ENCODE data around the gene ANKS1B.
"Not testable (repeated sequence)": the region's sequence is repeated elsewhere in the genome, so short reads cannot be mapped to it uniquely, and the experiment has no call there.

Gene ANKS1B

DNA sequence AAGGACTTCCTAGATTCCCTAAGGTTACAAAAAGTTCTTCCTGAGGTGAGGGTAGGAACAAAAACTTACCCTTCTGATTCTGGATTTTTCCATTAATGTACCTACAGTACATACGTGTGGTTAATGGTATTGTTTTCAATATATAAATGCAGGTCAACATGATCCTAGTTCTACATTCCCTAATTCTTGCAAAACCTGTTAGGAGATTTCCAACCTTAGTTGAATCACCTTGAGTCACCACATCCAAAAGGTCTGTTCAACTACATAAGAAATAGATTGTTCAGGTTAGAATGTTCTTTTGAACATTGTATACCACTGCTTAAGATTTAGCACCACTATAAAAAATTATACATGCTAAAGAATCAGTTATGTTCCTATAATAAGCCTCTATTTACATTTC, 218.3 kb downstream of the ANKS1B start:
- DNase-seq (ENCODE audit: low spot score) (no peak), FAIRE-seq (no peak)

DNA sequence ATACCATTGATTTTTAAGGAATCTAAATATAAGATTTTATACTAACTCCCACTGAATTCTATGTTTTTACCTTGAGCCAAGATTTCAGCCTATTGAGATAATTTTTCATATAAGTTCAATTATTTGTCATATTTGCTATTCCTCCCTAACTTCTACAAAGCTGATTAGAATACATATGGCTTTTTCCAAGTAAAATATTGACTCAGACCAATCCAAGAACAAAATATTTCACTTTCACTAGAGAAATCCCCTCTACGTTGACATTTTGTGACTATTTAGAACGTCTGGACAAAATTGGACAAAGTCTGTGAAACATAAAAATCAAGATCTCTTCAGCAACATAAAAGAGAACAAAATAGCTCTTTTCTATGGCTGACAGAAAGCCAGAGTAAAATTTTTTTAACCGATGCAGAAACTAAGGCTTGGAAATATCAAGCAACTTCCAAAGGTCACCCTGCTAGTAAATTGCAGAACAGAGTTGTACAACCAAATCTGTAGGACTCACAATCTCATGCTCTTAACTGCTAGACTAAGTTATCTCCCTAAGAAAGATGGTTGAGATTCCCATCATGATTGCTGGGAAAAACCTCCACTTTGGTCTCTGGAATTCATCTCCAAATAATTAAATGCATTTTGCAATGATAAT, 219.1 kb downstream of the ANKS1B start:
- DNase-seq (ENCODE audit: low spot score): no peak
- FAIRE-seq: no peak

DNA sequence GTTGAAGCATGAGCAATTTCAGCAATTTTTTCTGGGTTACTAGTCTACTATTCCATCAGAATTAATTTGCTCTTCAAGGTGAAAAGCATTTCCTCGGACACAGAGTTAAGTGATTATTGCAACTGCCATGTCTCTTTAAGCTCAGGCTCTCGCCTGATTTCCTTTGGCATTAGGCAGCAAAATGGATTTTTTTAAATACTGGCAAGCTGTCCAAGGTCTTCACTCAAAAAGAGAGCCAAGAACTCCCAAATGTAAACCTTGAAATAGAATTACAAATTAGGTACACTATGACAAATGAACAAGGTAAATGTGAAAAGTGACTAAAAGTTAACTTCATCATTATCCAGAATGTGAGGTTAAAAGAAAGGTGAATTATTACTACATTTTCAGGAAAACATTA, 225.3 kb downstream of the ANKS1B start:
- DNase-seq (ENCODE audit: low spot score): no peak
- no peak for FAIRE-seq

DNA sequence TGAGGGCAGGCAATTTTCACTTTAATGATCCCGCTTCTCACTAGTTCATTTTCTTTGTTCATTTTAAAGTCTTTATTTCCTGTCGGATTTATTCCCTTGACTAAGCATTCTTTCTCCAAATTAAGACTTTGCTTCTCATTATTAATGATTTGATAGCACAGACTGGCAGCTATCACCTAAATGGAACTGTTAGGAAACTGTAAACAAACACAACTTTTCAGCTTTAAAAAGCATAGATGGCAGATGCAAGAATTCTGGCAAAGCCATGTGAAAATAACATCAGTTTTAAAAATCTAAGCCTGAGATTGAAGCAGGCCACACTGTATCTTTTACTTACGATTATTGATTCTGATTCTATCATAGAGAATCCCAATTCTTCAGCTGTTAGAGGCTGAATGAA, 225.7 kb downstream of the ANKS1B start:
- DNase-seq (ENCODE audit: low spot score) (no peak), FAIRE-seq (no peak)

GRCh38 chr12:99752740-99753139, 232.0 kb downstream of the ANKS1B start:
- no peak for DNase-seq (ENCODE audit: low spot score)
- no peak for FAIRE-seq

- no peak for FAIRE-seq
- no peak for DNase-seq (ENCODE audit: low spot score)
These were observed 238.2 kb downstream of the ANKS1B start for GRCh38 chr12:99746538-99746937.

- DNase-seq (ENCODE audit: low spot score) (no peak), FAIRE-seq (no peak)
These were observed 238.8 kb downstream of the ANKS1B start for GRCh38 chr12:99745895-99746294.

GRCh38 chr12:99745121-99745520, 239.6 kb downstream of the ANKS1B start:
- no peak for DNase-seq (ENCODE audit: low spot score)
- FAIRE-seq: no peak

- FAIRE-seq (no peak), DNase-seq (ENCODE audit: low spot score) (no peak)
These were observed 247.9 kb downstream of the ANKS1B start for GRCh38 chr12:99736760-99737269.

DNA sequence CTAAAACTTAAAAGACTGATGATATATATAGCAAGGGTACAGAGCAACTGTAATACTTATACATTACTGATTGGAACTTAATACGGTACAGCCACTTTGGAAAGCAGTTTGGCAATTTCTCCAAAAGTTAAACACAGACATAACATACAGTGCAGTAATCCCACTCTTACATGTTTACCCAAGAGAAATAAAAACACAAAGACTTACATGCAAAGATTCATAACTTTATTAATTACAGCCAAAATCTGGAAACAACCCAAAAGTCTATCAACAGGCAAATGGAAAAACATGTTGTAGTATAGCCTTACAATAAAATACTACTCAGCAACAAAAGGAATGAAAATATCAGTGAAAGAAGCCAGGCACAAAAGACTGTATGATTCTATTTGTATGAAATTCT, 252.6 kb downstream of the ANKS1B start:
- no peak for FAIRE-seq

GRCh38 chr12:99722690-99723486, 261.8 kb downstream of the ANKS1B start:
- FAIRE-seq (no peak), DNase-seq (ENCODE audit: low spot score) (no peak)

More for the DNA sequence above, 252.6 kb downstream of the ANKS1B start:
- no peak for DNase-seq (ENCODE audit: low spot score)

DNA sequence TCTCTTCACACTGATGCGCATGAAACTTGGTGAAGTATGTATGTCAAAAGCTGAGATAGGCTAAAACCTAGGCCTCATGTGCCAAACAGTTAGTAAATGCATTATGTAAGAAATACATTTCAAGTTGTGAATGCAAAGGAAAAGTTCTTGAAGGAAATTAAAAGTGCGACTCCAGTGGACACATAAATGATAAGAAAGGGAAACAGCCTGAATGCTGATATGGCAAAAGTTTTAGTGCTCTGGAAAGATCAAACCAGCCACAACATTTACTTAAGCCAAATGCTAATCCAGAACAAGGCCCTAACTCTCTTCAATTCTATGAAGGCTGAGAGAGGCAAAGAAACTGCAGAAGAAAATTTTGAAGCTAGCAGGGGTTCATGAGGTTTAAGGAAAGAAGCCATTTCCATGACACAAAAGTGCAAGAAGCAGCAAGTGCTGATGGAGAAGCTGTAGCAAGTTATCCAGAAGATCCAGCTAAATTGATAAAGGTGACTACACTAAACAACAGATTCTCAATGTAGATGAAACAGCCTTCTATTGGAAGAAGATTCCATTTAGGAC, 262.9 kb downstream of the ANKS1B start:
- DNase-seq (ENCODE audit: low spot score): no peak
- FAIRE-seq: no peak

- not testable (repeated sequence) for FAIRE-seq; DNase-seq (ENCODE audit: low spot score)
These were observed 264.7 kb downstream of the ANKS1B start for GRCh38 chr12:99720083-99720465.

DNA sequence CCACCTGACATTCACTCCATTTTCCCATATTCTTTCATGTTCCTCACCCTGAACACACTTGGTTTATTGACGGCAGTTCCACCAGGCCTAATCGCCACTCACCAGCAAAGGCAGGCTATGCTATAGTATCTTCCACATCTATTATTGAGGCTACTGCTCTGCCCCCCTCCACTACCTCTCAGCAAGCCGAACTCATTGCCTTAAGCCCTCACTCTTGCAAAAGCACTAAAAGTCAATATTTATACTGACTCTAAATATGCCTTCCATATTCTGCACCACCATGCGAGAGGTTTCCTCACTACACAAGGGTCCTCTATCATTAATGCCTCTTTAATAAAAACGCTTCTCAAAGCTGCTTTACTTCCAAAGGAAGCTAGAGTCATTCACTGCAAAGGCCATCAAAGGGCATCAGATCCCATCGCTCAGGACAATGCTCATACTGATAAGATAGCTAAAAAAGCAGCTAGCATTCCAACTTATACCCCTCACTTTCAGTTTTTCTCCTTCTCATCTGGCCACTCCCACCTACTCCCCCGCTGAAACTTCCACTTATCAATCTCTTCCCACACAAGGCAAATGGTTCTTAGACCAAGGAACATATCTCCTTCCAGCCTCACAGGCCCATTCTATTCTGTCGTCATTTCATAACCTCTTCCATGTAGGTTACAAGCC, 265.2 kb downstream of the ANKS1B start:
- FAIRE-seq; DNase-seq (ENCODE audit: low spot score): not testable (repeated sequence)

DNA sequence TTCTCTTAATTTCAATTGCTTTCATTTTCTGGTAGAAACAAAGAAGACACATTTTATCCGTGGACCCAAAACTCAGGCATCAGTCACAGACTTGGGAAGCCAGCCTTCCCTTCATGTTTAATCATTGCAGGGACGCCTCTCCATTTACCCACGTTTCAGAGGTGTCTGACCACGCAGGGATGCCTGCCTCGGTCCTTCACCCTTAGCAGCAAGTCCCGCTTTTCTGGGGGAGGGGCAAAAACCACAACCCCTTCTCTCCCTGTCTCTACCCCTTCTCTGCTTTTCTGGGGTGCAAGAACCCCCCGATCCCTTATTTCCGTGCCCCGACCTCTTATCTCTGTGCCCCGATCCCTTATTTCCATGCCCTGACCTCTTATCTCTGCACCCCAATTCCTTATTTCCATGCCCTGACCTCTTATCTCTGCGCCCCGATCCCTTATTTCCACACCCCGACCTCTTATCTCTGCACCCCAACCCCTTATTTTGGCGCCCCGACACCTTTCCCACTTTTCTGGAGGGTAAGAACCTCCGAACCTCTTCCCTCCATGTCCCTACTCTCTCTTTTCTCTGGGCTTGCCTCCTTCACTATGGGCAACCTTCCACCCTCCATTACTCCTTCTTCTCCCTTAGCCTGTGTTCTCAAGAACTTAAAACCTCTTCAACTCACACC, 268.8 kb downstream of the ANKS1B start:
- not testable (repeated sequence) for DNase-seq (ENCODE audit: low spot score); FAIRE-seq

DNA sequence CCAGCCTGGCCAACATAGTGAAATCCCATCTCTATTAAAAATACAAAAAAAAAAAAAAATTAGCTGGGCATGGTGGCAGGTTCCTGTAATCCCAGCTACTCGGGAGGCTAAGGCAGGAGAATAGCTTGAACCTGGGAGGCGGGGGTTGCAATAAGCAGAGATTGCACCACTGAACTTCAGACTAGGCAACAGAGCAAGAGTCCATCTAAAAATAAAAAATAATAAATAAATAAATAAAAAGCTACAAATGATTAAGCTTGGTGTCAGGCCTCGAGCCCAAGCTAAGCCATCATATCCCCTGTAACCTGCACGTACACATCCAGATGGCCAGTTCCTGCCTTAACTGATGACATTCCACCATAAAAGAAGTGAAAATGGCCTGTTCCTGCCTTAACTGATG, 269.8 kb downstream of the ANKS1B start:
- not testable (repeated sequence) for FAIRE-seq; DNase-seq (ENCODE audit: low spot score)

- DNase-seq (ENCODE audit: low spot score) (no peak), FAIRE-seq (no peak)
These were observed 270.7 kb downstream of the ANKS1B start for GRCh38 chr12:99713946-99714520.

- DNase-seq (ENCODE audit: low spot score): no peak
- no peak for FAIRE-seq
These were observed 272.5 kb downstream of the ANKS1B start for GRCh38 chr12:99712281-99712680.

- FAIRE-seq (no peak), DNase-seq (ENCODE audit: low spot score) (no peak)
These were observed 273.5 kb downstream of the ANKS1B start for GRCh38 chr12:99711246-99711645.

GRCh38 chr12:99709619-99710018, 275.1 kb downstream of the ANKS1B start:
- FAIRE-seq: no peak
- no peak for DNase-seq (ENCODE audit: low spot score)

DNA sequence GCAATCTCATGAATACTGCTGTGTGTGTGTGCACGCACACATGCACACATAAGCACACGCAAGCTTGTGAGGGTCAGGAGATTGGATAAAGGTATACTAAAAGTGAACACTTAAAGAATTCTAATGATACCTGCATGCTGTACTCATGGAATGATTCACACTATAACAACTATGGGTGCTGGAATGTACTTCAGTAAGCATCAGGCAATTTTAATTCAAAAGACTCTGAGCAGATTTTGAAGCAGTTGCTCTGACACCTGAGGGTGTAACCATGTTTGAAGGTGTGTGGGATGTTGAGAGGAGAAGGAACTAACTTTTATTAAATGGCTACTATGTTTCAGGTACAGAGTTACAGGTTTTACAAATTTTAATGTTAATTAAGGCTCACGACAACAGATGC, 275.6 kb downstream of the ANKS1B start:
- no peak for FAIRE-seq

More for the DNA sequence above, 275.6 kb downstream of the ANKS1B start:
- no peak for DNase-seq (ENCODE audit: low spot score)

All from urothelium cell line (cell line).